ENCODE results near the gene ZSCAN25. TPM values are rescaled to one million over a fixed set of nuclear protein-coding genes. Genes with fewer than 3 reads are reported as not detected.

The ZSCAN25 gene
- total and polyA plus RNA-seq, 2 of the 13 experiments (the other 11 are each of a cell fraction or from before 2014, with no cell fraction given), result 12.1 to 16.8 TPM

DNA sequence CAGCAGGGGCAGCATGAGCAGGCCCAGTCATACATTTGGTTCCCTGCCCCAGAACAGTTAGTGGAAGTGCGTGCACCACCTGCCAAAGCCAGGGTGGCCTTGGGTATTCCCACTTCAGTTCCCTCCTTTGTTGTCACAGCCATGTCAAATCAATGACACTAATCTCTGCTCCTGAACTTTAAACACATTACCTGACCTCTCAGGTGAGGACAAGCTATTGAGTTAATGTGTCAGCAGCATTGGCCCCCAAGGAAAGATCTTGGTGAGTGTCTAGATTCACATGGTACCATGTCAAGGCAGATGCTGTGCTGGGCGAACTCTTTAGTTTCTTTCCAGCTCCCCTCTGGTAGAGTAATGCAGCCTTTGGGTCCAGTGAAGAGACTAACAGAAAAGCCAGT lies 60.9 kb downstream of the ZSCAN25 start (continued):
- TF ChIP-seq ASH2L (IDR thresholded peaks at IDR 0.05; ENCODE audit: insufficient read length, low read depth, low read length) (no peak), ELF1 (CRISPR knock-in tag; IDR thresholded peaks at IDR 0.05) (no peak), DNMT1 (CRISPR knock-in tag; IDR thresholded peaks at IDR 0.05) (no peak), PRPF4 (IDR thresholded peaks at IDR 0.05; ENCODE audit: low read depth, low read length, poor library complexity, severe bottlenecking) (no peak), ZNF142 (CRISPR knock-in tag; IDR thresholded peaks at IDR 0.05) (no peak), PAF1 (CRISPR knock-in tag; IDR thresholded peaks at IDR 0.05) (no peak), KLF16 (CRISPR knock-in tag; IDR thresholded peaks at IDR 0.05) (0 out of 4 replicates have a peak, but pooled peaks of 1 of the 2 experiments have one; percentile 30), MAFK (conservative IDR thresholded peaks at IDR 0.05 in 1 of 2, IDR thresholded peaks at IDR 0.05 in 1 of 2; ENCODE audit: low read length in 2 of 2) (no peak), HOXA3 (CRISPR knock-in tag; IDR thresholded peaks at IDR 0.05) (peak; percentile 82), ARID3A (IDR thresholded peaks at IDR 0.05; ENCODE audit: low read depth, low read length) (no peak; the same call in 1 of the 2 replicates), MTF2 (CRISPR knock-in tag; IDR thresholded peaks at IDR 0.05; ENCODE audit: borderline replicate concordance) (no peak), CHCHD3 (CRISPR knock-in tag; IDR thresholded peaks at IDR 0.05) (no peak), FLYWCH1 (CRISPR knock-in tag; IDR thresholded peaks at IDR 0.05) (no peak), CBX5 (CRISPR knock-in tag; IDR thresholded peaks at IDR 0.05; ENCODE audit: borderline replicate concordance) (0 out of 2 replicates have a peak, but pooled peaks have one; percentile 20), ZSCAN31 (CRISPR knock-in tag; IDR thresholded peaks at IDR 0.05; ENCODE audit: low read depth) (peak; percentile 33; the same call in 1 of the 2 replicates), GATAD2A (CRISPR knock-in tag; IDR thresholded peaks at IDR 0.05) (peak; percentile 94), ZNF598 (CRISPR knock-in tag; IDR thresholded peaks at IDR 0.05; ENCODE audit: borderline replicate concordance) (no peak), JARID2 (CRISPR knock-in tag; IDR thresholded peaks at IDR 0.05; ENCODE audit: insufficient replicate concordance) (no peak), HOMEZ (CRISPR knock-in tag; IDR thresholded peaks at IDR 0.05; ENCODE audit: low read depth) (peak; percentile 55; the same call in 1 of the 2 replicates), SRSF1 (optimal IDR thresholded peaks at IDR 0.05; ENCODE audit: low read depth, low read length) (no peak), ZNF552 (CRISPR knock-in tag; IDR thresholded peaks at IDR 0.05; ENCODE audit: borderline replicate concordance) (no peak)

All from HepG2 (cell line).